SK-N-DZ (cell line): ENCODE results near the gene SPTLC3.

Source experiments
- DNase-seq: peaks from one replicate; pipeline ENCODE4 v3.0.0-alpha.2; 2015; ENCODE audit warnings: low spot score

The SPTLC3 gene

GRCh38 chr20:13139459-13140150 is 130.8 kb downstream of the SPTLC3 start:
- no peak for DNase-seq

DNA sequence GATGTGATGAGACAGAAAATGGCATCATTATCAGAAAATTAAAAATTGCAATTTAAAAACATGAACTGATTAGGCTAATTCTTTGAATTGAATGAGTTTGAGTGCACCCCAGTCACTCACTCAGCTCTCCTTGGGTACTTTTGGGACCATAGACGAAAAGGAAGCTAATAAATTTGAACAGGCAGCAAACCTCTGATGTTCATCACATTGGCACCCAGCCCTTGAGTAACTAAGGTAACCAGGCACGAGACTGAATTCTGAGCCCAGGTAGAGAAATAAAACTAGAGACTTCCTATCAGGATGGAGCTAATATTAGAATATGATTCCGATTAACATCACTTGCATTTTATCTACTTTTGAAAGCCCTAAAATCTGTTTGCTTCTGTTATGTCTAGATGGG is 131.4 kb downstream of the SPTLC3 start:
- no peak for DNase-seq

GRCh38 chr20:13140775-13141174 is 132.0 kb downstream of the SPTLC3 start:
- DNase-seq: no peak

DNA sequence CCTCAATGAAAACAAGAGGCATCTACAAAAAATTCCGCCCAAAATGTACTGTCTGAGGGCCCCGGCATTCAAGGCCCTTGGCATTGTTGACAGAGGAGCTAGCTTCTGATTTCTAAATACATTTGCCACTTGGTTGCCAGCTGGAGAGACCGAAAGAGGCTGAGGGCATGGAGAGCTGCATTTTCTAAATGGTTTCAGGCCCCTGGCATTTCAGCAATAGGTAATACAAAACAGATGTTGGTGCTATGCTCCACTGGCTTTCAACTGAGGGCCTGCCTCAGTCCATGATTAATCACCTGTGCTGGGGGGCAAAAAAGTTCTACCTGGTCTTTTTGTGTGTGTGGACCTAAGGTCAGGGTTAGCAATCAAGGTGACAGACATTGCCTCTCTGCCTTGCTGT is 132.8 kb downstream of the SPTLC3 start:
- no peak for DNase-seq

- DNase-seq: no peak
Observed at GRCh38 chr20:13142143-13142542, 133.4 kb downstream of the SPTLC3 start.

GRCh38 chr20:13147071-13147963 is 138.5 kb downstream of the SPTLC3 start:
- DNase-seq: no peak

DNA sequence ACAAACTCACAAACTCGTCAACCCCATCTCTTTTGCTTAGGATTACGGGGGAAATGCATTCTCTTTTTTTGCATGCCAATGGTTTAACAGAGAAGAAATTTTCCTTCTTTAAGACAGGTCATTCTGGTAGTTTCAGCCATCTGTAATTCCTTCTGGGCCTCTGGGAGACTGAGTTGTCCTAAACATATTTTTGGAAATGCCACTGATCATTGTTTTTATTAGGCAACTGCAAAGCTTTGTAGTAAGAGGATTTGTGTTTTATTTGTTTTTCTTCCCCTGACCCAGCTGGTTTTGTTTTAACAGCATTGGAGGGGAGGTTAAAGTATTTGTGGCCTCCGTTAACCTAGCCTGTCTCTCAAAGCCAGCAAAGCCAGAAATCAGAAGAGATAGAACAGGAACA is 139.2 kb downstream of the SPTLC3 start:
- DNase-seq: no peak

- DNase-seq: no peak
Observed at GRCh38 chr20:13148402-13148801, 139.6 kb downstream of the SPTLC3 start.

DNA sequence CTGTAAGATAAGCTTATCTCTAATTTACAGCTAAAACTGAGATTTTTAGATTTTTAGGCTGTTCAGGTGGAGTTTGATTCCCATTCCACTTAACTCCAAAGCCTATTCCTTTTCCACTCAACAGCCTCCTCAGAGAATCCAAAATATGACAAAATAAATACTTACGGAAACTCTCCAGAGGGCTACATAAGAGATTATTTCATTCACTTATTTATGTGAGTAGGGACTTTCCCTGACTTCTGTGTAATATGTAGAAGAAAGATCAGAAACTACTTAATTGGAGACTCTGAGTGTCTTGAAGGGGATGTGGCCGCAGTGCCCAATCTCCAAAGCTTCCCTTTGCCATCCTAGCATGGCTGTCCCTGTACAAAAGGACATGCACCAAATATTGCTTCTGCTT is 140.2 kb downstream of the SPTLC3 start:
- no peak for DNase-seq

DNA sequence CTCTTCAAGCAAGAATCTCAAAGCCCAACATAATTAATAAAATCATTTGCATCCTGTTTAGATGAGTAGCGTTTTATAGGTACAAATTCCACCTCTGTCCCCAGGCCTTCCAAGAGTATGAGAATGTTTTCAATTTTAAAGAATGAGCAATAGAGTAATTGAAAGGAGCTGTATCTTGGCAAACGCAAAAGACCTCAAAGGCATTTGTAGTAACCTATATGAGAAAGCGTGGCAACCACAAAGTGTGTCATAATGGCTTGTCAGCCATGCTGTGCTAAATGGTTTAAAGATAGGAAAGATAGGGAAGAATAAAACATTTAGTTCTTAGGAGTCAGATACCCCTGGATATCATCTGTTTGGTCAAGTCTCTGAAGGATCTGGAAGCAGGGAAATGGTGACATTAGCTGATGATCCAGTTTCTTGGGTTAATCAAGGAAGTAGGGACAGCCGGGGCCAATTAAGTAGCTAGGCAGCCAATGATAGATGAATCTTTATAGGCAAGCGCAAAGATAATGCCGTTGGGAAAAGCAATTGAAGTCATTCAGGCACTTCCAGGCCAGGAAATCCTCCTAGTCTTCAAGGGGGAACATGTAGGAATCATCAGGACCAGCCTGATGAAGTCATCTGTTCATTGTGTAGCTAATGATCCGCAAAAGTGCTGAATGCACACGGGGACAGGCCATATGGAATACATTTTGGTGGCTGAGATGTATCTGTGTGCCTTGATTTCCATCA is 140.8 kb downstream of the SPTLC3 start:
- no peak for DNase-seq

DNA sequence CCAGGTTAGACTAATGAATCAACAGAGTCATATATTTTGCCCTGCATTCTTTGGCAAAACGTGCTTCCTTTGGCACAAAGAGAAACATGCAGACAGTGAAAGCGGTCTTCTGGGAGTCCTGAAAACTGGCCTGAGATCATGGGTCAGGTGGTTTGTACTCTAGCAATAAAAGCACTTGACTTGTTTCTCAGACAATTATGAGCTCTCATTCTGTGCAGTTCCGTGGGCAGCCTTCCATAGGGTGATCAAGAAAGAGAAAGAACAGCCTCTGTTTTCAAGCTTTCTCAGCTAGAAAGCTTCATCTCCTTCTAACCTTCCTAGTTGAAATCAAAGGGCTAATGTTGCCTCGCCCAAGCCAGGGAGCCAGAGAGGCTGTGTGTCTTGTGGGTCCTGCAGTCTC is 149.6 kb downstream of the SPTLC3 start:
- no peak for DNase-seq

DNA sequence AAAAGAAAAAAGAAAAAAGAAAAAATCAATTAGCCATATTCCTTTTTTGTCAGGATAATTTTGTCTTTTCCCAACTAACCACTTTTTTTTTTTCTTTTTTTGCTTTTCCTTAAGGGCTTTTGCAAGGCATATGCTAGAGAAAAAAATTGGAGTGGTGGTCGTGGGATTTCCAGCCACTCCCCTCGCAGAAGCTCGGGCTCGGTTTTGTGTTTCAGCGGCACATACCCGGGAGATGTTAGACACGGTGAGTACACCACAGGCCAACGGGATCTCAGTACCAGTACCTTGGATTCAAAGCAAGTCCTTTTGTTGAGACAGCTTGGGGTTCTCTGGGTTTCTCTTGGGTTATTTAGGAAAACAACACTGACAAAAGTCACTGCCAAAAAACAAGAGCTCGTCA is 151.1 kb downstream of the SPTLC3 start:
- no peak for DNase-seq

DNA sequence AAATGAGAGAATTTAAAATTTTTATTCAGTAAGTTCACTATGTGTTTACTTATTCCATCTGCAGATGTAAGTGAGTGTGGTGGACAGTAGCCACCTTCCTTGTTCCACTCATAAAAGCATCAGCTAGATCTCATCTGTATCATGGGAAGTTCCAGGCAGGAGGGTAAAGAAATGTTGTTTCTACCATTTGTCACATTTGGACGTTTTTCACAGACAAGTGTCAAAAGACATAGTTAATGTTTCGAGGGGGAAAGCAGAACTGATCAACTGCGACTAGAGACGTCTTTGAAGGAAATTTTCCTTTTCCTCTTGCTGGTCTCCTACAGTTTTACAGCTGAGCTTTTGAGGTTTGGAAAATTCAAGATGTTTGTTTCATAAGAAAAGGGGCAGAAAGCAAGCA is 156.4 kb downstream of the SPTLC3 start:
- DNase-seq: no peak

GRCh38 chr20:13166011-13166410 is 157.2 kb downstream of the SPTLC3 start:
- DNase-seq: no peak

GRCh38 chr20:13166437-13166836 is 157.7 kb downstream of the SPTLC3 start:
- DNase-seq: no peak

- DNase-seq: no peak
Observed at GRCh38 chr20:13169086-13169485, 160.3 kb downstream of the SPTLC3 start.

DNA sequence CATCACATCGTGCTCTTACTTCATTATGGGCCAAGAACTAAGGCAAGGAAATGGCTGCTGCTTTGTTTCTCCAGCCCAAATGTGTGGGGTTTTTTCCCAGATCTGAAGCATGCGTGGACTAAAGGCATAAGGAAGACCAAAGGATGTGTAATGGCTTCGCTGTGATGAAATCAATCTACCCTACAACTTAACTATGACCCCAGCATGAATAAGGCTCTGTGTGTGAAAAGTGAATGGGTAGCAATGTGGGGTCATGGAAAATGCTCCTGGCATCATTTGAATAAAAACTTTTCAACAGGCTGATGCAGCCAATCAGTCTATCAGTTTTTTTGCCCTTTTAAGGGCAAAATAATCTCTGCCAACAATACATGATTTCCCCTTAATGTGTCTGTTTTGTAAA is 162.0 kb downstream of the SPTLC3 start:
- no peak for DNase-seq

- DNase-seq: no peak
Observed at GRCh38 chr20:13173201-13173600, 164.4 kb downstream of the SPTLC3 start.

DNA sequence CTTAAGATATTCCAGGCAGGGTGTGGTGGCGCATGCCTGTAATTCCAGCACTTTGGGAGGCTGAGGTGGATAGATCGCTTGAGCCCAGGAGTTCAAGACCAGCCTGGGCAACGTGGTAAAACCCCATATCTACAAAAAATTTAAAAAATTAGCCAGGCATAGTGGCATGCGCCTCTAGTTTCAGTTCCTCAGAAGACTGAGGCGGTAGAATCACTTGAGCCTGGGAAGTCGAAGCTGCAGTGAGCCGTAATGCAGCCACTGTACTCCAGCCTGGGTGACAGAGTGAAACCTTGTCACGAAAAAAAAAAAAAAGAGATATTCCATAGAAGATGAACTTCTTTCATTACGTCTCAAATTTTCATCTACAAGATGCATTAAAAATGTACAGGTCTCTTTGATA is 165.6 kb downstream of the SPTLC3 start:
- DNase-seq: no peak

DNA sequence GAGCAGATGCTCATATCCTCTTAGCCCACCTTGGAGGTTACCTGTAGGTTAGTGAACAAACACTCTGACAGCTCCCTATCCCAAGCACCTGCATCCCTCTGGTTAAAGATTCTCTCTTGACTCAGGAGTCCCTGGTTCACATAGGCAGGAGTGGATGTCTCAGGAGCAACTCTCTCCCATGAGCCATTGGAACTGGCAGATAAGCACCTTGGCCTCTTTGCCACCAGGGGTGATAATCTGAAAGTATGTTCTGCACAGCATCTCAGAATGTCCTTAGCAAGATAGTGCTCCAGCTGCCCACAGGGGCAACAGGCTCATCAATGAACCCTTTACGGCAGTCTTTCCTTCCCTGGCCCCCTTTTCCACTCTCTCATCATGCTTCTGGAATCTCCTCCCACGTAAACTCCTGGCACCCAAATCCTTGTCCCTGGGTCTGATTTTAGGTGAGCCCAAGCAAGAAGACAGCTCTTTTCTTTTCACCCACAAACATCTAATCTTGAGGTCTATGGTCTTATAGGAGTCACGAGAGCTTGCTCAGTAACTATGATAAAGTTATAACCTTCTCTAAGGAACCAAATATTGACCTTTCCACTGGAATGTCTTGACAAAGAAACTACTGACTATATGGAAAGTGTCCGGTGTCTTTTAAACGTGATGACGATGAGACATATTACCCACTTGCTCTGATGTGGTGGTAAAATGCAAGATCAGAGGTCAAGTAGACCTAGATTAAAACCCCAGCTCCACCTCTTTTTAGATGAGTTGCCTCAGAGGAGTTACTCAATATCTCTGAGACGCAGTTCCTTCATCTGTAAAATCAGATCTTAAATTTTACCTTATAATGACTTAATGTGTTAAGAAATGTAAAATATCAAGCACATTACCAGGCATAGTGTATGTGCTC is 172.5 kb downstream of the SPTLC3 start:
- DNase-seq: no peak

GRCh38 chr20:13183005-13183404 is 174.2 kb downstream of the SPTLC3 start:
- no peak for DNase-seq
